Right atrium auricular region (tissue), 2 donors: ENCODE data around the gene ZFP91. TPM values are rescaled to one million over a fixed set of nuclear protein-coding genes. Genes with fewer than 3 reads are reported as not detected.

Experiments
- DNase-seq: peaks from one replicate; pipeline ENCODE4 v3.0.0-alpha.2; 2019; ENCODE audit warnings: low spot score
- H3K27ac ChIP-seq, 2 donors: fragments of 200-600 bp; sonication (generic); 1 replicate in 1 of 2; 2 replicates in 1 of 2; pipeline ENCODE4 v1.5.1; 2016 to 2019
- H3K27me3 ChIP-seq, 2 donors: fragments of 200-600 bp; sonication (generic); one replicate each; pipeline versions ENCODE4 v1.5.1 to v1.6.0; 2017 to 2019
- H3K36me3 ChIP-seq: fragments of 200-600 bp; sonication (generic); one replicate; pipeline ENCODE4 v1.5.1; 2016
- H3K4me1 ChIP-seq, 2 donors: fragments of 200-600 bp; sonication (generic); one replicate each; pipeline versions ENCODE4 v1.5.1 to v1.6.0; 2017 to 2019
- H3K4me3 ChIP-seq, 2 donors: fragments of 200-600 bp; sonication (generic); 1 replicate in 1 of 2; 2 replicates in 1 of 2; pipeline ENCODE4 v1.5.1; 2017 to 2019; ENCODE audit warnings: mild to moderate bottlenecking in 1 of 2, moderate library complexity in 1 of 2
- H3K9me3 ChIP-seq, 2 donors: fragments of 200-600 bp; sonication (generic); one replicate each; pipeline ENCODE4 v1.5.1; 2019
- CTCF ChIP-seq, 2 donors: fragments of 200-600 bp; sonication (generic); IDR thresholded peaks; one replicate each; pipeline ENCODE4 v1.5.1; 2019; ENCODE audit warnings: antibody characterized with exemption in 2 of 2
- total RNA-seq, 2 donors: library from RNA; depleted of rRNA; stranded (reverse); fragments of >200 nt; gene quantifications; one replicate each; pipeline ENCODE4 v1.1.0, GENCODE V29; 2016

The ZFP91 gene
- total RNA-seq, 2 donors from 2014 or later: 50.5 to 52.4 TPM

DNA sequence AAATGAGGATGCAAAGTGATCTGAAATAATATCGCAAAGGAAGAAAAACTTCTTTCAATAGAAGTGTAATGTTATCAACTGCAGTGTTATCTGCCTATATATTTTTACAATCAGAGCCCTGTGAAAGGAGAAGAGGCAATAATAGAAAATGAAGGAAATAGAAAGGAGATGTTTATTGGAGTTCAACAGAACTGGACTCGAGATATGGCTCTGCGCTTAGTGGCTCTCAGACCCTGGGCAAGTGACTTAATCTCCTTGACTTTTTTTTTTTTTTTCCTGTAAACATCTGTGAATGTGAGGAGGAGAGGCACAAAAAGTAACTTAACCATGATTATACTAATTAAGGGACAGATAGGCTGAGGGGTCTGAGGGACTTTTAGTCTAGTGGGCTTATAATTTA, 62.5 kb downstream of the ZFP91 start:
- DNase-seq: no peak
- Histone ChIP-seq H3K9me3 (no peaks in the 10 kb centered on the region), H3K27me3 (no peaks in the 10 kb centered on the region), H3K4me1 (no peaks in the 10 kb centered on the region), H3K4me3 (no peak overlapping the region), H3K27ac (no peak overlapping the region), H3K36me3 (no peaks in the 10 kb centered on the region)
- TF ChIP-seq CTCF (IDR thresholded peaks at IDR 0.05): no peak

GRCh38 chr11:58641803-58642581, 63.1 kb downstream of the ZFP91 start:
- Histone ChIP-seq H3K36me3 (no peaks in the 10 kb centered on the region), H3K4me3 (no peak overlapping the region), H3K27ac (no peak overlapping the region), H3K4me1 (no peaks in the 10 kb centered on the region), H3K9me3 (no peaks in the 10 kb centered on the region), H3K27me3 (no peaks in the 10 kb centered on the region)
- no peak for DNase-seq
- no peak for TF ChIP-seq CTCF (IDR thresholded peaks at IDR 0.05)

- Histone ChIP-seq H3K4me3 (no peak overlapping the region), H3K4me1 (no peaks in the 10 kb centered on the region), H3K27me3 (no peaks in the 10 kb centered on the region), H3K27ac (no peak overlapping the region), H3K36me3 (no peaks in the 10 kb centered on the region), H3K9me3 (no peaks in the 10 kb centered on the region)
- no peak for TF ChIP-seq CTCF (IDR thresholded peaks at IDR 0.05)
- no peak for DNase-seq
Observed at GRCh38 chr11:58645854-58646253, 67.0 kb downstream of the ZFP91 start.

- H3K4me1 ChIP-seq: no peaks in the 10 kb centered on the region
- no peaks in the 10 kb centered on the region for H3K36me3 ChIP-seq
- DNase-seq: no peak
- no peaks in the 10 kb centered on the region for H3K27me3 ChIP-seq
- no peak overlapping the region for H3K27ac ChIP-seq
- H3K4me3 ChIP-seq: no peak overlapping the region
- H3K9me3 ChIP-seq: no peaks in the 10 kb centered on the region
- no peak for TF ChIP-seq CTCF (IDR thresholded peaks at IDR 0.05)
Observed at GRCh38 chr11:58647141-58647699, 68.4 kb downstream of the ZFP91 start.

DNA sequence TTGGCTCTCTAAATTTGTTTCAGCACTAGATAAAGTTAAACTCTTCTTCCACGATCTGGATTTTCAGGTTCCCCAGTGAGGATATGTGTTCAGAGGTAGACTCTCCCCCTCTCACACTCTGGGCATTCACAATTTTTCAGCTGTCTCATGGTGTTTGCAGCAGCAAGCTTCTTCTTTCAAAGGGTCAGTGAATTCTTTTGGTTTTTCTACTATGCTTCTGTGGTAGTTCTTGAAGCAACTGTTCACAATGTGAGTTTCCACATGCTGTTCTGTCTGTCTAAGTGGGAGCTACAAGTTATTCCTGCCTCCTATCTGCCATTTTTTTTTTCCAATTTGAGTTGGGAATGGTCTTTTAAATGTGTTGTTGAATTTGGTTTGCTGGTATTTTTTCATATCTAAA, 69.0 kb downstream of the ZFP91 start:
- no peaks in the 10 kb centered on the region for H3K9me3 ChIP-seq
- H3K36me3 ChIP-seq: no peaks in the 10 kb centered on the region
- no peak overlapping the region for H3K4me3 ChIP-seq
- TF ChIP-seq CTCF (IDR thresholded peaks at IDR 0.05): no peak
- no peaks in the 10 kb centered on the region for H3K27me3 ChIP-seq
- no peak overlapping the region for H3K27ac ChIP-seq
- no peak for DNase-seq
- H3K4me1 ChIP-seq: no peaks in the 10 kb centered on the region
